Activated naive CD4-positive, alpha-beta T cell treated with anti-CD3 and anti-CD28 coated beads, Interleukin-2, amount 50 U/mL, for 16 hours (primary cell): ENCODE data around the gene MAT2B.

Experiments
- DNase-seq: peaks from one replicate; pipeline ENCODE4 v3.0.0-alpha.2; 2020

The MAT2B gene

GRCh38 chr5:163562071-163562470 is 56.7 kb downstream of the MAT2B start:
- no peak for DNase-seq

GRCh38 chr5:163563112-163563511 is 57.7 kb downstream of the MAT2B start:
- no peak for DNase-seq

GRCh38 chr5:163563880-163564279 is 58.5 kb downstream of the MAT2B start:
- no peak for DNase-seq

GRCh38 chr5:163564321-163564938 is 59.0 kb downstream of the MAT2B start:
- peak; percentile 63 for DNase-seq

GRCh38 chr5:163565492-163565891 is 60.1 kb downstream of the MAT2B start:
- DNase-seq, result no peak

- peak; percentile 14 for DNase-seq
Observed at GRCh38 chr5:163565931-163566608, 60.7 kb downstream of the MAT2B start.

GRCh38 chr5:163566678-163567077 is 61.3 kb downstream of the MAT2B start:
- no peak for DNase-seq

GRCh38 chr5:163567811-163568210 is 62.4 kb downstream of the MAT2B start:
- DNase-seq, result no peak
